Left ventricle myocardium inferior (tissue), 1 donor: ENCODE data around the gene SYPL2. TPM values are rescaled to one million over a fixed set of nuclear protein-coding genes. Genes with fewer than 3 reads are reported as not detected.
A peak's percentile ranks its signal among the peaks of the same experiment; 100 is the strongest.
"Not testable (repeated sequence)": the region's sequence is repeated elsewhere in the genome, so short reads cannot be mapped to it uniquely, and the experiment has no call there.

Experiments
- DNase-seq: peaks from one replicate; pipeline ENCODE4 v3.0.0-alpha.2; 2020
- H3K27ac ChIP-seq: fragments of 200-600 bp; replicated peaks from 2 replicates; pipeline ENCODE4 v1.8.0; 2021
- H3K27me3 ChIP-seq: fragments of 200-600 bp; 2 replicates; pipeline ENCODE4 v1.8.0; 2021; ENCODE audit warnings: low read depth
- H3K36me3 ChIP-seq: fragments of 200-600 bp; 2 replicates; pipeline ENCODE4 v1.8.0; 2021
- H3K4me1 ChIP-seq: fragments of 200-600 bp; 2 replicates; pipeline ENCODE4 v1.8.0; 2021
- H3K4me3 ChIP-seq: fragments of 200-600 bp; 2 replicates; pipeline ENCODE4 v1.8.0; 2021; ENCODE audit warnings: mild to moderate bottlenecking, moderate library complexity
- H3K9me3 ChIP-seq: fragments of 200-600 bp; replicated peaks from 2 replicates; pipeline ENCODE4 v1.8.0; 2021
- intact Hi-C: fragments of 100-400 bp; cut with micrococcal nuclease; formaldehyde crosslinking; loops from one replicate; pipeline ENCODE4 v1.11.0; 2022
- total RNA-seq: library from RNA; stranded (reverse); fragmentation: NEBNext Ultra II Directional; extraction: Animal tissue kit (Norgen Biotek cat#: 25700); gene quantifications from one replicate; pipeline ENCODE4 v1.2.1, GENCODE V29; 2021
- TF ChIP-seq, protein P1 (sequence below): fragments of 200-600 bp; IDR thresholded peaks from 2 replicates; pipeline ENCODE4 v1.8.0; 2021; ENCODE audit warnings: antibody characterized with exemption, mild to moderate bottlenecking, borderline replicate concordance
- donor health status: DM: no; HTN: yes; CAD: no; lungs with severe emphysema.

SYPL2 gene
- total RNA-seq, 1 donor from 2014 or later = 25.3 TPM

DNA sequence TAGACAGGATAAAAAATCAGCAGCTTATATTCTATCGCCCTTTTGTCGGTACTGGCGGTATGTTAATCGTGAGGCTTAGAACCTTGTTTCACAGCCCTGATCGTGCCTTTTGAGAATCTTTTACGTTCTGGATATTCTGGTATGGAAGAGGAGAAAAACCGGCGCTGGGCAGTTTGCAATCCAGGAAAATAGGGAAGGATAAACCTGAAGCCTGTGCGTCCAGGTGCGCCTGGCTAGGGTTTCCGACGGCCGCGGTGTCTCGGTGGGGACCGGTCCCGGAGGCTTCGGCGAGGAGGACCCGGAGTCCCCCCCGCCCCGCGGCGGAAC lies 258 bp upstream of the SYPL2 start:
- intact Hi-C loops = no loop called here
- Histone ChIP-seq H3K4me1 (peaks cover 35% of the 10 kb centered on the region), H3K4me3 (peak overlapping the region; percentile 84), H3K27ac (peak overlapping the region; percentile 91), H3K9me3 (no peaks in the 10 kb centered on the region), H3K36me3 (no peaks in the 10 kb centered on the region), H3K27me3 (peaks cover 84% of the 10 kb centered on the region)
- TF ChIP-seq, protein P1, sequence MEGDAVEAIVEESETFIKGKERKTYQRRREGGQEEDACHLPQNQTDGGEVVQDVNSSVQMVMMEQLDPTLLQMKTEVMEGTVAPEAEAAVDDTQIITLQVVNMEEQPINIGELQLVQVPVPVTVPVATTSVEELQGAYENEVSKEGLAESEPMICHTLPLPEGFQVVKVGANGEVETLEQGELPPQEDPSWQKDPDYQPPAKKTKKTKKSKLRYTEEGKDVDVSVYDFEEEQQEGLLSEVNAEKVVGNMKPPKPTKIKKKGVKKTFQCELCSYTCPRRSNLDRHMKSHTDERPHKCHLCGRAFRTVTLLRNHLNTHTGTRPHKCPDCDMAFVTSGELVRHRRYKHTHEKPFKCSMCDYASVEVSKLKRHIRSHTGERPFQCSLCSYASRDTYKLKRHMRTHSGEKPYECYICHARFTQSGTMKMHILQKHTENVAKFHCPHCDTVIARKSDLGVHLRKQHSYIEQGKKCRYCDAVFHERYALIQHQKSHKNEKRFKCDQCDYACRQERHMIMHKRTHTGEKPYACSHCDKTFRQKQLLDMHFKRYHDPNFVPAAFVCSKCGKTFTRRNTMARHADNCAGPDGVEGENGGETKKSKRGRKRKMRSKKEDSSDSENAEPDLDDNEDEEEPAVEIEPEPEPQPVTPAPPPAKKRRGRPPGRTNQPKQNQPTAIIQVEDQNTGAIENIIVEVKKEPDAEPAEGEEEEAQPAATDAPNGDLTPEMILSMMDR = no peak
- no peak for DNase-seq

DNA sequence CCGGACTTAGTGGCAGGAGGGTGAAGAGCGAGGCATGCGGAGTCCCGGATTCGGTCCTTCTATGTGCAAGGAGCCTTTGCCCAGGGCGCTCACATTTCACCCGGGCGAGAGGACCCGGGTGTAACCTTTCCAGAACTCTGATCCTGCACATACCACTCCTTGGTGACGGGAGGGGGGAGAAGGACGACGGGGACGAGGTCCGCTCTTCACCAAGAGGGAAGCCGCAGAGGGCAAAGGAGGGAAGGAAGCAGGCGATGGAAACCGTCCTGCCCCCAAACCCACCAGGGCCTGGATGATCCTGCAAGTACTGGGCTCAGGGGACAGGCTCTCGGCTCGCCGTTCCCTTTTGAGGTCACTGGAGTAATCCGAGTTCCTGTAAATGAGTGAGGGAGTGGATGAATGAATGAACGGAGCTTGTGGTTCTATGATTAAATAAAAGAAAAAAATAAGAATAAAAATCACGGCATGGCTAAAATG lies 993 bp downstream of the SYPL2 start:
- peak overlapping the region; percentile 84 for H3K4me3 ChIP-seq
- intact Hi-C loops = no loop called here
- peaks cover 76% of the 10 kb centered on the region for H3K27me3 ChIP-seq
- peaks cover 37% of the 10 kb centered on the region for H3K4me1 ChIP-seq
- no peaks in the 10 kb centered on the region for H3K36me3 ChIP-seq
- no peak for DNase-seq
- H3K9me3 ChIP-seq = no peaks in the 10 kb centered on the region
- TF ChIP-seq, protein P1 = no peak
- peak overlapping the region; percentile 91 for H3K27ac ChIP-seq

DNA sequence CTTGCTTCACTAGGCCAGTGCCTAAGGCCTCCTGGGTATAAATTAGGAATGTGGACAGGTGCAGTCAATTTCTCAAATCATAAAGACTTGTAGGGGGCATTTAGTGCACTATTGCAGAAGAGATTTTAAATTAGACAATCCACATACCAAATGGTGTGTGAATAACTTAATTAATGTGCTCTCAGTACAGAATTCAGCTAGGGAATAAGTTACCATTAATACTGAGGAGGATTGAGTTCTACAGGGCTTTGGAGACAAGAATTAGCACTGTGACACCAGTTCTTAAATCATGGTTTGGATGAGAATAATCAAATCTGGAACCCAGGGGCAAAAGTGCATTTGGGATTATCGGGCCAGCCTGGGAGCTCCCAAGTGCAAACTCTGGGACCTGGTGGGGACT lies 1.7 kb downstream of the SYPL2 start:
- peaks cover 70% of the 10 kb centered on the region for H3K27me3 ChIP-seq
- peak overlapping the region; percentile 84 for H3K4me3 ChIP-seq

DNA sequence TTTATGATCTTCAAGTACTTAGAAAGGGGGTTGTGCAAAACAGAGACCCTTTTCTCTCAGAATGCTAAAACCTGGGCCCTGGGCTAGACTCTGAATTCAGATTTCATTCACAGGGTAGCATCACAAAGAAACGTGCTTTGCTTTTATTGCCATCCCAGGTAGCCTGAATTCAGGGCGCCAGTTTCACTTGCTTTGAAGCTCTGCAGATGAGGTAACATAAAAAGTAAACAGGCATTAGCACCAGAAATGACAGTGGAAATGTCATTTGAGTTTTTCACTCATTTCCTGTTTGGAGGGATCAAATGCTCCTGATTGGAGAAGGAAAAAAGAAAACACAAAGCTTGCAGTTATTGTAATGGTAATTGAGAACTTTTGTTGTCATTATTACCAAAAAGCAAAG lies 2.6 kb downstream of the SYPL2 start:
- Histone ChIP-seq H3K4me3 (no peak overlapping the region), H3K27ac (no peak overlapping the region), H3K27me3 (peaks cover 62% of the 10 kb centered on the region), H3K4me1 (peaks cover 51% of the 10 kb centered on the region), H3K36me3 (no peaks in the 10 kb centered on the region), H3K9me3 (no peaks in the 10 kb centered on the region)
- no peak for DNase-seq
- intact Hi-C loops = no loop called here
- TF ChIP-seq, protein P1 = no peak

More for the DNA sequence above, 1.7 kb downstream of the SYPL2 start:
- Histone ChIP-seq H3K36me3 (no peaks in the 10 kb centered on the region), H3K27ac (peak overlapping the region; percentile 91), H3K4me1 (peaks cover 44% of the 10 kb centered on the region), H3K9me3 (no peaks in the 10 kb centered on the region)
- TF ChIP-seq, protein P1 = no peak
- intact Hi-C loops = no loop called here
- DNase-seq = no peak

DNA sequence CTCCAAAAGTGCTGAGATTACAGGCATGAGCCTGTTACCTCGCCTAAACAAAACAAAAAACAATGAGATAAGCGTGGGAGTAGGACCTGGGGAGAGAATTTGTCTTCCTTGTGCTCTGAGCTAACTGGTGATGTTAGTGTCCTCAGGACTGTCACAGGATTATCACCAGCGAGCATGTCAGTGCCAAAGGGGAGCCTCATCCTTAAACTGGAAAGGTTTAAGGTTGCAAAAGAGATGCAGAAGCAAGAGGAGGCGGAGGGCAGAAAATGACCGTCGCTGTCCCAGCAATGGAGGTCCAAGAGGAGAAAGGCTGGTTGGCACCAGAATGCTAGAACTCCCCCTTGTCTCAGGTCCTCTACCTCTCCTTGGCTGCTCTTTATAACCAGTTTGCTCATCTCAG lies 3.9 kb downstream of the SYPL2 start:
- Histone ChIP-seq H3K4me3 (no peak overlapping the region), H3K27me3 (peaks cover 53% of the 10 kb centered on the region), H3K36me3 (no peaks in the 10 kb centered on the region), H3K4me1 (peaks cover 59% of the 10 kb centered on the region), H3K27ac (no peak overlapping the region), H3K9me3 (no peaks in the 10 kb centered on the region)
- TF ChIP-seq, protein P1 = no peak
- intact Hi-C loops = no loop called here
- no peak for DNase-seq

DNA sequence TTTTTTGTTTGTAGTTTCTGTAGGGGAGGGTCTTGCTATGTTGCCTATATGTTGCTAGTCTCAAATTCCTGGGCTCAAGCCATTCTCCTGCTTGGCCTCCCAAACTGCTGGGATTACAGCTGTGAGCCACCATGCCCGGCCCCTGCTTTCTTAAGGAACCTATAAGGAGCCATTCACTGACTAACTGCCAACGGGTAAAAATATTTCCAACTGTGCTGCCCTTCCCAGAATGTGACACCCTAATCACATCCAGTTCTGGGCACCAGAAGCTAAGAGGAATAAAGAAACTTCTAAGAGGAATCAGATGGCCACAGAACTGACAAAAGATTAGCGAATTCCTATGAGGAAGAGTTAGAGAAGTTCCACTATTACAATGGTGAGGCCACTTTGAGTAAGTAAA lies 6.4 kb downstream of the SYPL2 start:
- no peak overlapping the region for H3K27ac ChIP-seq
- H3K9me3 ChIP-seq = no peaks in the 10 kb centered on the region
- H3K36me3 ChIP-seq = peaks cover 13% of the 10 kb centered on the region
- no peak overlapping the region for H3K4me3 ChIP-seq
- H3K4me1 ChIP-seq = peaks cover 33% of the 10 kb centered on the region
- TF ChIP-seq, protein P1 = no peak
- H3K27me3 ChIP-seq = peaks cover 30% of the 10 kb centered on the region
- intact Hi-C loops = no loop called here
- DNase-seq = no peak

DNA sequence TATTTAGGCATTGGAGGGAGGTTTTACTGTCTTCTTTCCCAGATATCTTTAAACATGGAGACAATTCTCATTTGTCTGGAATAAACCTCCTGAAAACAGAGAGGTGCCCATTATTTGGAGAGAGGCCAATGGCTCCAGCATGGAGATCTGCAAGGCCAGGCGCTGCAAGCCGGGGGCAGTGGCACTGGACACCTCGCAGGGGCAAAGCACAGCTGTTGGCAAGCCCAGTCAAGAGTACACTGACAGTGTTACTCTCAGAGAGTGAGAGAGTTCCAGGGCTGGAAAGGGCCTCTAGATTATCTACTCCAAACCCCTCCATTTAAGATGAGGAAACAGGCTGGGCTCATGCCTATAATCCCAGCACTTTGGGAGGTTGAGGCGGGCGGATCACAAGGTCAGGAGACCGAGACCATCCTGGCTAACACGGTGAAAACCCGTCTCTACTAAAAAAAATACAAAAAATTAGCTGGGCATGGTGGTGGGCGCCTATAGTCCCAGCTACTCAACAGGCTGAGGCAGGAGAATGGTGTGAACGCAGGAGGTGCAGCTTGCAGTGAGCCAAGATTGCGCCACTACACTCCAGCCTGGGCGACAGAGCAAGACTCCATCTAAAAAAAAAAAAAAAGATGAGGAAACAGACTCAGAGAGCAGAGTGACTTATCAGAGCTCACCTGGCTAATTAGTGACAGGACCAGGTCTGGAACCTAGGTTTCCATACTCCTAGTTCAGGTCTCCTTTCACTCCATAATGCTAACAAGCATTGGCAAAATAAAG lies 7.1 kb downstream of the SYPL2 start:
- intact Hi-C loops, H3K27ac ChIP-seq, H3K4me3 ChIP-seq, DNase-seq, H3K9me3 ChIP-seq: not testable (repeated sequence)
- Histone ChIP-seq H3K36me3 (peaks cover 16% of the 10 kb centered on the region), H3K27me3 (peaks cover 30% of the 10 kb centered on the region), H3K4me1 (peaks cover 28% of the 10 kb centered on the region)
